SK-N-MC (cell line): ENCODE measurements around the gene ALOX12B.

ENCODE experiments used
- EZH2 ChIP-seq: fragments of 200-600 bp; sonication (generic); IDR thresholded peaks from one replicate; pipeline ENCODE4 v1.6.1; 2017; ENCODE audit warnings: antibody characterized with exemption
- FOXP2 ChIP-seq: optimal IDR thresholded peaks from 2 replicates; pipeline ENCODE3; 2011; ENCODE audit warnings: mild to moderate bottlenecking, moderate library complexity; ENCODE audit not compliant: insufficient read depth; ENCODE audit errors: extremely low read length, control extremely low read depth
- POLR2AphosphoS5 ChIP-seq: IDR thresholded peaks from 2 replicates; pipeline ENCODE4 v1.6.1; 2012; ENCODE audit warnings: mild to moderate bottlenecking, low read depth, low read length, borderline replicate concordance

DNA sequence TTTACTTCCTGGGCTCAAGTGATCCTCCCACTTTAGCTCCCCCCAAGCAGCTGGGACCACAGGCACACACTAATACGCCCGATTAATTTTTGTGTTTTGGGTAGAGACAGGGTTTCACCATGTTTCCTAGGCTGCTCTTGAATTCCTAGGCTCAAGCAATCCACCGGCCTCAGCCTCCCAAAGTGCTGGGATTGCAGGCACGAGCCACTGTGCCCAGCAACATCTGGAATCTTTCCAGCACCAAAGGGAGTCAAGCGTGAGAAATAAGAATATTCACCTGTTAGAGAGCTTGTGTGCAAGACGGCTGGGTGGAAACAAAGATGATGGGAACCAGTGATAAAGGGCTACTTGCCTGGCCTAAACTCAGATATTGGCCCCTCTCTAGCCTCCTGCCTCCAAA, 14.2 kb upstream of the ALOX12B start:
- no peak for TF ChIP-seq EZH2
- no peak for TF ChIP-seq POLR2AphosphoS5
- no peak for TF ChIP-seq FOXP2
